Mammary epithelial cell (primary cell): ENCODE measurements around the gene RARRES1.

Experiments used
- EZH2 ChIP-seq: IDR thresholded peaks from 2 replicates; pipeline ENCODE4 v1.6.1; 2012; ENCODE audit warnings: low read length, inconsistent platforms, borderline replicate concordance
- TF ChIP-seq, protein P1 (sequence below), 2 donors: IDR thresholded peaks in 1 of 2; conservative IDR thresholded peaks in 1 of 2; 2 replicates each; pipeline ENCODE4 v1.5.1; 2011 to 2012; ENCODE audit warnings: inconsistent platforms in 2 of 2, low read length in 2 of 2, mild to moderate bottlenecking in 2 of 2, control low read depth in 1 of 2, low read depth in 1 of 2; ENCODE audit not compliant: insufficient read depth in 1 of 2; ENCODE audit errors: extremely low read depth in 1 of 2

DNA sequence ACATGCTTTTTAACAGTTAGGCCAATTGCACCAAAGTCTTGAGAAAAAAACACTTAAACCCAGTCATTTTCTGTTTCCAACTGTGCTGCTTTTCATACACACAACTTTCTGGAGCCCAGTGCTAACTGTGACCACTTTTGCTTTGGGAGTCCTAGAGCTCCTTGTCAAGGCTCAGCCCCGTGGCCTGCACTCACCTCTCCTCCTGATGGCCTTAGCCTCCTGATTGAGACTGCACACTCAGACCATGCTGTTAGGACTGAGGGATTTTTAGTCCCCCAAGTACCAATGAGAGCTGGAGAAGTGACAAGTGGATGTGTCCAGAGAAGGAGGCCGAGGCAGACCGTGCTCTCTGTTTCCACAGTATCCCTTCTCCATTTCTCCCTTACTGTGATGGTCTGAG is 15.2 kb upstream of the RARRES1 start:
- TF ChIP-seq EZH2 = no peak
- TF ChIP-seq, protein P1, sequence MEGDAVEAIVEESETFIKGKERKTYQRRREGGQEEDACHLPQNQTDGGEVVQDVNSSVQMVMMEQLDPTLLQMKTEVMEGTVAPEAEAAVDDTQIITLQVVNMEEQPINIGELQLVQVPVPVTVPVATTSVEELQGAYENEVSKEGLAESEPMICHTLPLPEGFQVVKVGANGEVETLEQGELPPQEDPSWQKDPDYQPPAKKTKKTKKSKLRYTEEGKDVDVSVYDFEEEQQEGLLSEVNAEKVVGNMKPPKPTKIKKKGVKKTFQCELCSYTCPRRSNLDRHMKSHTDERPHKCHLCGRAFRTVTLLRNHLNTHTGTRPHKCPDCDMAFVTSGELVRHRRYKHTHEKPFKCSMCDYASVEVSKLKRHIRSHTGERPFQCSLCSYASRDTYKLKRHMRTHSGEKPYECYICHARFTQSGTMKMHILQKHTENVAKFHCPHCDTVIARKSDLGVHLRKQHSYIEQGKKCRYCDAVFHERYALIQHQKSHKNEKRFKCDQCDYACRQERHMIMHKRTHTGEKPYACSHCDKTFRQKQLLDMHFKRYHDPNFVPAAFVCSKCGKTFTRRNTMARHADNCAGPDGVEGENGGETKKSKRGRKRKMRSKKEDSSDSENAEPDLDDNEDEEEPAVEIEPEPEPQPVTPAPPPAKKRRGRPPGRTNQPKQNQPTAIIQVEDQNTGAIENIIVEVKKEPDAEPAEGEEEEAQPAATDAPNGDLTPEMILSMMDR (conservative IDR thresholded peaks at IDR 0.05 in 1 of 2, IDR thresholded peaks at IDR 0.05 in 1 of 2; ENCODE audit: extremely low read depth in 1 of 2, insufficient read depth in 1 of 2, low read depth in 1 of 2, low read length in 2 of 2) = no peak
